GM23338 (cell line): ENCODE results near the gene SLC25A26. TPM values are rescaled to one million over a fixed set of nuclear protein-coding genes. Genes with fewer than 3 reads are reported as not detected.

Experiments used
- ATAC-seq: fragments of 200-7000 bp; cut with Tn5 transposase; 3 replicates; pipeline ENCODE4 v1.9.1; 2020
- DNase-seq: peaks from one replicate; pipeline ENCODE4 v3.0.0-alpha.2; 2015; ENCODE audit warnings: low spot score
- H2AFZ ChIP-seq: fragments of 200-600 bp; sonication (generic); 2 replicates; pipeline ENCODE4 v1.8.0; 2016; ENCODE audit warnings: antibody characterized with exemption, mild to moderate bottlenecking, moderate library complexity
- H3F3A ChIP-seq: fragments of 200-600 bp; sonication (generic); replicated peaks from 2 replicates; pipeline ENCODE4 v1.8.0; 2017; ENCODE audit warnings: antibody characterized with exemption, mixed run types, low read depth
- H3K27ac ChIP-seq: fragments of 200-600 bp; sonication (generic); 2 replicates; pipeline ENCODE4 v1.6.1; 2016; ENCODE audit warnings: low read depth
- H3K27me3 ChIP-seq: fragments of 200-600 bp; sonication (generic); 2 replicates; pipeline ENCODE4 v1.8.0; 2016; ENCODE audit warnings: mild to moderate bottlenecking, mixed run types, moderate library complexity; ENCODE audit not compliant: insufficient read depth
- H3K36me3 ChIP-seq: fragments of 200-600 bp; sonication (generic); 2 replicates; pipeline ENCODE4 v1.8.0; 2016; ENCODE audit warnings: mild to moderate bottlenecking; ENCODE audit not compliant: insufficient read depth
- H3K4me1 ChIP-seq: fragments of 200-600 bp; sonication (generic); 2 replicates; pipeline ENCODE4 v1.8.0; 2016; ENCODE audit warnings: mild to moderate bottlenecking, moderate library complexity; ENCODE audit not compliant: insufficient read depth
- H3K4me2 ChIP-seq: fragments of 200-600 bp; sonication (generic); 2 replicates; pipeline ENCODE4 v1.7.1; 2017; ENCODE audit warnings: mixed run types
- H3K4me3 ChIP-seq: fragments of 200-600 bp; sonication (generic); 2 replicates; pipeline ENCODE4 v1.6.1; 2016; ENCODE audit warnings: mixed run types
- H3K79me2 ChIP-seq: fragments of 200-600 bp; sonication (generic); replicated peaks from 2 replicates; pipeline ENCODE4 v1.8.0; 2017; ENCODE audit warnings: mild to moderate bottlenecking; ENCODE audit not compliant: insufficient read depth
- H3K9me2 ChIP-seq: fragments of 200-600 bp; sonication (generic); 2 replicates; pipeline ENCODE4 v1.8.0; 2017; ENCODE audit not compliant: insufficient read depth
- H4K20me1 ChIP-seq: fragments of 200-600 bp; sonication (generic); replicated peaks from 2 replicates; pipeline ENCODE4 v1.8.0; 2017; ENCODE audit warnings: mild to moderate bottlenecking; ENCODE audit not compliant: insufficient read depth
- H3K27ac Mint-ChIP-seq: 2 replicates; pipeline ENCODE4 v1.8.0; 2020; ENCODE audit warnings: inconsistent platforms, mild to moderate bottlenecking, moderate library complexity, mixed read lengths
- H3K27me3 Mint-ChIP-seq: 3 replicates; pipeline ENCODE4 v1.8.0; 2022; ENCODE audit warnings: low read depth, mild to moderate bottlenecking, moderate library complexity, mixed read lengths, inconsistent platforms; ENCODE audit not compliant: insufficient read depth, poor library complexity
- H3K36me3 Mint-ChIP-seq: 3 replicates; pipeline ENCODE4 v1.8.0; 2021; ENCODE audit warnings: low read depth, mild to moderate bottlenecking, inconsistent platforms, moderate library complexity, mixed read lengths
- H3K4me1 Mint-ChIP-seq: 3 replicates; pipeline ENCODE4 v1.8.0; 2020; ENCODE audit warnings: mild to moderate bottlenecking, inconsistent platforms, mixed read lengths
- H3K4me3 Mint-ChIP-seq: 3 replicates; pipeline ENCODE4 v1.8.0; 2021; ENCODE audit warnings: moderate library complexity, mild to moderate bottlenecking, inconsistent platforms, mixed read lengths
- H3K9me3 Mint-ChIP-seq: 3 replicates; pipeline ENCODE4 v1.8.0; 2020; ENCODE audit warnings: moderate library complexity, mild to moderate bottlenecking, inconsistent platforms, mixed read lengths
- EZH2 ChIP-seq: fragments of 200-600 bp; sonication (generic); IDR thresholded peaks from one replicate; pipeline ENCODE4 v1.8.0; 2017; ENCODE audit warnings: antibody characterized with exemption, mild to moderate bottlenecking, low read depth; ENCODE audit not compliant: unreplicated experiment
- JUNB ChIP-seq: IDR thresholded peaks from one replicate; pipeline ENCODE4 v1.6.1; 2016; ENCODE audit warnings: antibody characterized with exemption; ENCODE audit not compliant: unreplicated experiment
- NANOG ChIP-seq: IDR thresholded peaks from 2 replicates; pipeline ENCODE4 v1.6.1; 2016; ENCODE audit warnings: antibody characterized with exemption, borderline replicate concordance
- POLR2AphosphoS5 ChIP-seq: IDR thresholded peaks from 2 replicates; pipeline ENCODE4 v1.6.1; 2016; ENCODE audit warnings: antibody characterized with exemption, low read depth
- STAT1 ChIP-seq: IDR thresholded peaks from one replicate; pipeline ENCODE4 v1.6.1; 2016; ENCODE audit warnings: antibody characterized with exemption; ENCODE audit not compliant: unreplicated experiment
- ZNF114 ChIP-seq: fragments of 250-450 bp; sonication (Bioruptor Pico); IDR thresholded peaks from 2 replicates; pipeline ENCODE4 v1.5.0; 2020; ENCODE audit warnings: mild to moderate bottlenecking, moderate library complexity
- polyA plus RNA-seq: library from polyadenylated mRNA; unstranded; fragments of >200 nt; fragmentation: Nextera tagmentation; extraction: Ambion mirVana; gene quantifications from 2 replicates; pipeline ENCODE4 v1.2.1, GENCODE V29; 2016
- total RNA-seq: library from RNA; depleted of rRNA; stranded (reverse); fragments of >200 nt; shearing (Covaris generic); gene quantifications from 2 replicates; pipeline ENCODE4 v1.2.3, GENCODE V29; 2014
- TF ChIP-seq, protein P1 (sequence below): IDR thresholded peaks from 2 replicates; pipeline ENCODE4 v1.6.1; 2016; ENCODE audit warnings: antibody characterized with exemption
- TF ChIP-seq, protein P2 (sequence below): IDR thresholded peaks from one replicate; pipeline ENCODE4 v1.6.1; 2018; ENCODE audit warnings: antibody characterized with exemption; ENCODE audit not compliant: unreplicated experiment
- TF ChIP-seq, protein P3 (sequence below), 2 experiments: fragments of 200-600 bp in 1 of 2; sonication (generic) in 1 of 2; conservative IDR thresholded peaks; 2 replicates each; pipeline versions ENCODE4 v1.5.1 to v1.6.1; 2016 to 2017; ENCODE audit warnings: antibody characterized with exemption in 2 of 2, low read depth in 2 of 2, mild to moderate bottlenecking in 2 of 2, moderate library complexity in 1 of 2
- TF ChIP-seq, protein P4 (sequence below): fragments of 250-450 bp; sonication (Bioruptor Pico); IDR thresholded peaks from 2 replicates; pipeline ENCODE4 v1.5.0; 2020; ENCODE audit warnings: mild to moderate bottlenecking, moderate library complexity

SLC25A26 gene
- total and polyA plus RNA-seq, 2 experiments from 2014 or later, result 24.8 to 40.2 TPM

DNA sequence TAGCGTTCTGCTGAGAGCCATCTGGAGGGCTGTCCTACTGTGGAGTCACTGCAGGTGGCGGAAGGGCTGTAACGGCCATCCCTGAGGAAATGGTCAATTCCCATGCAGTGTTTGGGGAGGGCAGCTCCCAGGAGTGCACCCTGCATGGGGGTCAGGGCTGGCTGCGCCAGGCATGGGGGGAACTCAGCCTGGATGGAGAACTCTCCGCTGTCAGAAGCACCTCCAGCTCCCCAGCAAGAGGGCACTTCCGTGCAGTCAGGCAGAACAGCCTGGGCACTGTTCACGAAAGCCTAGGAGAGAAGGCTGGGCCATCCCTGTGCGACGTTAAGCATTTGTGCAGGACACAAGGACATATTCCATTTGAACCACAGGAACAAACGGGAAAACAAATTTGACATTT, 174.8 kb downstream of the SLC25A26 start (continued):
- TF ChIP-seq, protein P1, sequence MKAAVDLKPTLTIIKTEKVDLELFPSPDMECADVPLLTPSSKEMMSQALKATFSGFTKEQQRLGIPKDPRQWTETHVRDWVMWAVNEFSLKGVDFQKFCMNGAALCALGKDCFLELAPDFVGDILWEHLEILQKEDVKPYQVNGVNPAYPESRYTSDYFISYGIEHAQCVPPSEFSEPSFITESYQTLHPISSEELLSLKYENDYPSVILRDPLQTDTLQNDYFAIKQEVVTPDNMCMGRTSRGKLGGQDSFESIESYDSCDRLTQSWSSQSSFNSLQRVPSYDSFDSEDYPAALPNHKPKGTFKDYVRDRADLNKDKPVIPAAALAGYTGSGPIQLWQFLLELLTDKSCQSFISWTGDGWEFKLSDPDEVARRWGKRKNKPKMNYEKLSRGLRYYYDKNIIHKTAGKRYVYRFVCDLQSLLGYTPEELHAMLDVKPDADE, result no peak
- TF ChIP-seq POLR2AphosphoS5, result no peak

DNA sequence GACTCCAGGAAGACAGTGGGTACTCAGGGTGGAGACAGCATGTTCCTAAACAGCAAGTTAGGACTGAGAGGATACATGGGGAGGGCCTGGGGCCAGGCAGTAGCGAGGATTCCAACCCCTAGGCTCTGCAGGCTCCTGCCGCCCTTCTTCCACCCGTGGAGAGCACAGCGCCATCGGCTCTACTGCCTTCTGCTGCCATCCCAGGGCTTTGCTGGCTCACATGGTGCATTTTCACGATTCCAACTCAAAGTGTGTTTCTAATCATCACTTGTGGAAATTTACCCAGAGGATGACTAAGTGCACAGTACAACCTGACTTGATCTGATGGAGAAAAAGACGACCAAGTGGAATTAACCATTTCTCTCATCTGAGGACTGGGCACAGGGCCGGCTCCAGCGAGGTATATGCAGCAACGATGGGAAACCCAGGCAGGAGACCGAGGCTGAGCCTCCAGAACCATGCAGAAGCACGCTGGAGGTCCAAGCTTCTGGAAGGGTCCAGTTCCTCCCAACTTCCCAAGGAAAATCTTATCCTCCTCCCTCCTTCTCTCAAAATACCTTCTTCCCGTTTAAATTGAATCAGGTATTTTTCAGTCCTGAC, 175.5 kb downstream of the SLC25A26 start:
- H2AFZ ChIP-seq, result no peak overlapping the region
- no peak overlapping the region for H3K27ac ChIP-seq
- TF ChIP-seq EZH2 (no peak), STAT1 (no peak), JUNB (no peak), NANOG (no peak), POLR2AphosphoS5 (no peak), ZNF114 (CRISPR knock-in tag) (no peak)
- TF ChIP-seq, protein P2, sequence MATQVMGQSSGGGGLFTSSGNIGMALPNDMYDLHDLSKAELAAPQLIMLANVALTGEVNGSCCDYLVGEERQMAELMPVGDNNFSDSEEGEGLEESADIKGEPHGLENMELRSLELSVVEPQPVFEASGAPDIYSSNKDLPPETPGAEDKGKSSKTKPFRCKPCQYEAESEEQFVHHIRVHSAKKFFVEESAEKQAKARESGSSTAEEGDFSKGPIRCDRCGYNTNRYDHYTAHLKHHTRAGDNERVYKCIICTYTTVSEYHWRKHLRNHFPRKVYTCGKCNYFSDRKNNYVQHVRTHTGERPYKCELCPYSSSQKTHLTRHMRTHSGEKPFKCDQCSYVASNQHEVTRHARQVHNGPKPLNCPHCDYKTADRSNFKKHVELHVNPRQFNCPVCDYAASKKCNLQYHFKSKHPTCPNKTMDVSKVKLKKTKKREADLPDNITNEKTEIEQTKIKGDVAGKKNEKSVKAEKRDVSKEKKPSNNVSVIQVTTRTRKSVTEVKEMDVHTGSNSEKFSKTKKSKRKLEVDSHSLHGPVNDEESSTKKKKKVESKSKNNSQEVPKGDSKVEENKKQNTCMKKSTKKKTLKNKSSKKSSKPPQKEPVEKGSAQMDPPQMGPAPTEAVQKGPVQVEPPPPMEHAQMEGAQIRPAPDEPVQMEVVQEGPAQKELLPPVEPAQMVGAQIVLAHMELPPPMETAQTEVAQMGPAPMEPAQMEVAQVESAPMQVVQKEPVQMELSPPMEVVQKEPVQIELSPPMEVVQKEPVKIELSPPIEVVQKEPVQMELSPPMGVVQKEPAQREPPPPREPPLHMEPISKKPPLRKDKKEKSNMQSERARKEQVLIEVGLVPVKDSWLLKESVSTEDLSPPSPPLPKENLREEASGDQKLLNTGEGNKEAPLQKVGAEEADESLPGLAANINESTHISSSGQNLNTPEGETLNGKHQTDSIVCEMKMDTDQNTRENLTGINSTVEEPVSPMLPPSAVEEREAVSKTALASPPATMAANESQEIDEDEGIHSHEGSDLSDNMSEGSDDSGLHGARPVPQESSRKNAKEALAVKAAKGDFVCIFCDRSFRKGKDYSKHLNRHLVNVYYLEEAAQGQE, result no peak
- TF ChIP-seq, protein P3, sequence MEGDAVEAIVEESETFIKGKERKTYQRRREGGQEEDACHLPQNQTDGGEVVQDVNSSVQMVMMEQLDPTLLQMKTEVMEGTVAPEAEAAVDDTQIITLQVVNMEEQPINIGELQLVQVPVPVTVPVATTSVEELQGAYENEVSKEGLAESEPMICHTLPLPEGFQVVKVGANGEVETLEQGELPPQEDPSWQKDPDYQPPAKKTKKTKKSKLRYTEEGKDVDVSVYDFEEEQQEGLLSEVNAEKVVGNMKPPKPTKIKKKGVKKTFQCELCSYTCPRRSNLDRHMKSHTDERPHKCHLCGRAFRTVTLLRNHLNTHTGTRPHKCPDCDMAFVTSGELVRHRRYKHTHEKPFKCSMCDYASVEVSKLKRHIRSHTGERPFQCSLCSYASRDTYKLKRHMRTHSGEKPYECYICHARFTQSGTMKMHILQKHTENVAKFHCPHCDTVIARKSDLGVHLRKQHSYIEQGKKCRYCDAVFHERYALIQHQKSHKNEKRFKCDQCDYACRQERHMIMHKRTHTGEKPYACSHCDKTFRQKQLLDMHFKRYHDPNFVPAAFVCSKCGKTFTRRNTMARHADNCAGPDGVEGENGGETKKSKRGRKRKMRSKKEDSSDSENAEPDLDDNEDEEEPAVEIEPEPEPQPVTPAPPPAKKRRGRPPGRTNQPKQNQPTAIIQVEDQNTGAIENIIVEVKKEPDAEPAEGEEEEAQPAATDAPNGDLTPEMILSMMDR (conservative IDR thresholded peaks at IDR 0.05; ENCODE audit: low read depth in 2 of 2), result no peak
- TF ChIP-seq, protein P4, sequence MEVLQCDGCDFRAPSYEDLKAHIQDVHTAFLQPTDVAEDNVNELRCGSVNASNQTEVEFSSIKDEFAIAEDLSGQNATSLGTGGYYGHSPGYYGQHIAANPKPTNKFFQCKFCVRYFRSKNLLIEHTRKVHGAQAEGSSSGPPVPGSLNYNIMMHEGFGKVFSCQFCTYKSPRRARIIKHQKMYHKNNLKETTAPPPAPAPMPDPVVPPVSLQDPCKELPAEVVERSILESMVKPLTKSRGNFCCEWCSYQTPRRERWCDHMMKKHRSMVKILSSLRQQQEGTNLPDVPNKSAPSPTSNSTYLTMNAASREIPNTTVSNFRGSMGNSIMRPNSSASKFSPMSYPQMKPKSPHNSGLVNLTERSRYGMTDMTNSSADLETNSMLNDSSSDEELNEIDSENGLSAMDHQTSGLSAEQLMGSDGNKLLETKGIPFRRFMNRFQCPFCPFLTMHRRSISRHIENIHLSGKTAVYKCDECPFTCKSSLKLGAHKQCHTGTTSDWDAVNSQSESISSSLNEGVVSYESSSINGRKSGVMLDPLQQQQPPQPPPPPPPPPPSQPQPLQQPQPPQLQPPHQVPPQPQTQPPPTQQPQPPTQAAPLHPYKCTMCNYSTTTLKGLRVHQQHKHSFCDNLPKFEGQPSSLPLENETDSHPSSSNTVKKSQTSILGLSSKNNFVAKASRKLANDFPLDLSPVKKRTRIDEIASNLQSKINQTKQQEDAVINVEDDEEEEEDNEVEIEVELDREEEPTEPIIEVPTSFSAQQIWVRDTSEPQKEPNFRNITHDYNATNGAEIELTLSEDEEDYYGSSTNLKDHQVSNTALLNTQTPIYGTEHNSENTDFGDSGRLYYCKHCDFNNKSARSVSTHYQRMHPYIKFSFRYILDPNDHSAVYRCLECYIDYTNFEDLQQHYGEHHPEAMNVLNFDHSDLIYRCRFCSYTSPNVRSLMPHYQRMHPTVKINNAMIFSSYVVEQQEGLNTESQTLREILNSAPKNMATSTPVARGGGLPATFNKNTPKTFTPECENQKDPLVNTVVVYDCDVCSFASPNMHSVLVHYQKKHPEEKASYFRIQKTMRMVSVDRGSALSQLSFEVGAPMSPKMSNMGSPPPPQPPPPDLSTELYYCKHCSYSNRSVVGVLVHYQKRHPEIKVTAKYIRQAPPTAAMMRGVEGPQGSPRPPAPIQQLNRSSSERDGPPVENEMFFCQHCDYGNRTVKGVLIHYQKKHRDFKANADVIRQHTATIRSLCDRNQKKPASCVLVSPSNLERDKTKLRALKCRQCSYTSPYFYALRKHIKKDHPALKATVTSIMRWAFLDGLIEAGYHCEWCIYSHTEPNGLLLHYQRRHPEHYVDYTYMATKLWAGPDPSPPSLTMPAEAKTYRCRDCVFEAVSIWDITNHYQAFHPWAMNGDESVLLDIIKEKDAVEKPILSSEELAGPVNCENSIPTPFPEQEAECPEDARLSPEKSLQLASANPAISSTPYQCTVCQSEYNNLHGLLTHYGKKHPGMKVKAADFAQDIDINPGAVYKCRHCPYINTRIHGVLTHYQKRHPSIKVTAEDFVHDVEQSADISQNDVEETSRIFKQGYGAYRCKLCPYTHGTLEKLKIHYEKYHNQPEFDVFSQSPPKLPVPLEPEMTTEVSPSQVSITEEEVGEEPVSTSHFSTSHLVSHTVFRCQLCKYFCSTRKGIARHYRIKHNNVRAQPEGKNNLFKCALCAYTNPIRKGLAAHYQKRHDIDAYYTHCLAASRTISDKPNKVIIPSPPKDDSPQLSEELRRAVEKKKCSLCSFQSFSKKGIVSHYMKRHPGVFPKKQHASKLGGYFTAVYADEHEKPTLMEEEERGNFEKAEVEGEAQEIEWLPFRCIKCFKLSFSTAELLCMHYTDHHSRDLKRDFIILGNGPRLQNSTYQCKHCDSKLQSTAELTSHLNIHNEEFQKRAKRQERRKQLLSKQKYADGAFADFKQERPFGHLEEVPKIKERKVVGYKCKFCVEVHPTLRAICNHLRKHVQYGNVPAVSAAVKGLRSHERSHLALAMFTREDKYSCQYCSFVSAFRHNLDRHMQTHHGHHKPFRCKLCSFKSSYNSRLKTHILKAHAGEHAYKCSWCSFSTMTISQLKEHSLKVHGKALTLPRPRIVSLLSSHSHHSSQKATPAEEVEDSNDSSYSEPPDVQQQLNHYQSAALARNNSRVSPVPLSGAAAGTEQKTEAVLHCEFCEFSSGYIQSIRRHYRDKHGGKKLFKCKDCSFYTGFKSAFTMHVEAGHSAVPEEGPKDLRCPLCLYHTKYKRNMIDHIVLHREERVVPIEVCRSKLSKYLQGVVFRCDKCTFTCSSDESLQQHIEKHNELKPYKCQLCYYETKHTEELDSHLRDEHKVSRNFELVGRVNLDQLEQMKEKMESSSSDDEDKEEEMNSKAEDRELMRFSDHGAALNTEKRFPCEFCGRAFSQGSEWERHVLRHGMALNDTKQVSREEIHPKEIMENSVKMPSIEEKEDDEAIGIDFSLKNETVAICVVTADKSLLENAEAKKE, result no peak
- no peaks in the 10 kb centered on the region for H3K9me3 Mint-ChIP-seq
- H3K4me1 ChIP-seq, result peaks cover under 1% of the 10 kb centered on the region
- H3K36me3 ChIP-seq, result peaks cover 39% of the 10 kb centered on the region
- peaks cover 8% of the 10 kb centered on the region for H3K79me2 ChIP-seq
- H3K36me3 Mint-ChIP-seq, result peaks cover 93% of the 10 kb centered on the region
- ATAC-seq (no peak), DNase-seq (no peak)
- H3K4me3 ChIP-seq, result no peak overlapping the region
- peaks cover 19% of the 10 kb centered on the region for H4K20me1 ChIP-seq
- H3K27me3 Mint-ChIP-seq, result peaks cover 27% of the 10 kb centered on the region
- H3K9me2 ChIP-seq, result no peaks in the 10 kb centered on the region; the same call in 1 of the 2 replicates
- no peaks in the 10 kb centered on the region for H3K27me3 ChIP-seq
- no peak overlapping the region for H3K4me2 ChIP-seq
- H3K4me1 Mint-ChIP-seq, result peaks cover 20% of the 10 kb centered on the region
- 0 out of 2 replicates have a peak overlapping the region, but pooled peaks have one; percentile 46 for H3K27ac Mint-ChIP-seq
- no peak overlapping the region for H3K4me3 Mint-ChIP-seq
- H3F3A ChIP-seq, result no peaks in the 10 kb centered on the region
